Activated CD4-positive, alpha-beta T cell treated with anti-CD3 and anti-CD28 coated beads for 24 hours (primary cell): ENCODE results near the gene C1GALT1C1L.
"Not testable (repeated sequence)": the region's sequence is repeated elsewhere in the genome, so short reads cannot be mapped to it uniquely, and the experiment has no call there.

Source experiments
- DNase-seq, 2 donors: peaks; one replicate each; pipeline ENCODE4 v3.0.0-alpha.2; 2020; ENCODE audit warnings: low read depth in 2 of 2

The C1GALT1C1L gene

GRCh38 chr2:43653506-43653905 is 22.7 kb downstream of the C1GALT1C1L start:
- DNase-seq = no peak

GRCh38 chr2:43648994-43649701 is 27.1 kb downstream of the C1GALT1C1L start:
- no peak for DNase-seq

- no peak for DNase-seq
Measured at GRCh38 chr2:43643680-43644079, 32.5 kb downstream of the C1GALT1C1L start.

GRCh38 chr2:43642363-43642762 is 33.9 kb downstream of the C1GALT1C1L start:
- DNase-seq = no peak

- peak; percentile 87 to 92 for DNase-seq
Measured at GRCh38 chr2:43637030-43637803, 39.0 kb downstream of the C1GALT1C1L start, which contains the start of gene PLEKHH2. Gene PLEKHH2, plus strand, starts transcription at chr2:43637260. Its CDS starts 7,414 bp downstream, at chr2:43644674.

GRCh38 chr2:43636621-43637020 is 39.6 kb downstream of the C1GALT1C1L start:
- DNase-seq = no peak

GRCh38 chr2:43636153-43636552 is 40.1 kb downstream of the C1GALT1C1L start:
- not testable (repeated sequence) for DNase-seq

- no peak for DNase-seq
Measured at GRCh38 chr2:43634604-43635306, 41.5 kb downstream of the C1GALT1C1L start.

GRCh38 chr2:43631618-43632317 is 44.5 kb downstream of the C1GALT1C1L start:
- DNase-seq = no peak
